SU-DHL-6 (cell line): ENCODE results near the gene SEC14L5.

Source experiments
- CTCF ChIP-seq: fragments of 200-600 bp; sonication (generic); IDR thresholded peaks from one replicate; pipeline ENCODE4 v1.5.1; 2017; ENCODE audit warnings: antibody characterized with exemption, mild to moderate bottlenecking, low read length, moderate library complexity; ENCODE audit not compliant: insufficient read depth, poor library complexity, severe bottlenecking
- EZH2phosphoT487 ChIP-seq: fragments of 200-600 bp; sonication (generic), shearing (Covaris generic); conservative IDR thresholded peaks from 2 replicates; pipeline ENCODE4 v1.6.1; 2018; ENCODE audit warnings: mild to moderate bottlenecking, antibody characterized with exemption, low read length, moderate library complexity, mixed read lengths

DNA sequence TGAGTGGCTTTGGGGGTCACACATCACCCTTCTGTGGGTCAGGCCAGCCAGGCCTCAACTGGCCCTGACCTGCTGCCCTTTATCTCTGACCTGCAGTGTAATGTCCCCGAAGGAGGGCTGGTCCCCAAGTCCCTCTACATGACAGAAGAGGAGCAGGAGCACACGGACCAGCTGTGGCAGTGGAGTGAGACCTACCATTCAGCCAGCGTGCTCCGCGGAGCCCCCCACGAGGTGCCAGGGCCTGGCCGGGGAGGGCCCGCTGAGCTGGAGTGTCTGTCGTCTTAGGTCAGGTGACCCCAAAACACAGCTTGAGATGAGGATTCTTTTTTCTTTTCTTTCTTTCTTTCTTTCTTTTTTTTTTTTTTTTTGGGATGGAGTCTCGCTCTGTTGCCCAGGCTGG is 49.1 kb downstream of the SEC14L5 start:
- no peak for TF ChIP-seq CTCF
- TF ChIP-seq EZH2phosphoT487, result no peak
